ENCODE results near the gene NPDC1.

NPDC1 gene, protein sequence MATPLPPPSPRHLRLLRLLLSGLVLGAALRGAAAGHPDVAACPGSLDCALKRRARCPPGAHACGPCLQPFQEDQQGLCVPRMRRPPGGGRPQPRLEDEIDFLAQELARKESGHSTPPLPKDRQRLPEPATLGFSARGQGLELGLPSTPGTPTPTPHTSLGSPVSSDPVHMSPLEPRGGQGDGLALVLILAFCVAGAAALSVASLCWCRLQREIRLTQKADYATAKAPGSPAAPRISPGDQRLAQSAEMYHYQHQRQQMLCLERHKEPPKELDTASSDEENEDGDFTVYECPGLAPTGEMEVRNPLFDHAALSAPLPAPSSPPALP

DNA sequence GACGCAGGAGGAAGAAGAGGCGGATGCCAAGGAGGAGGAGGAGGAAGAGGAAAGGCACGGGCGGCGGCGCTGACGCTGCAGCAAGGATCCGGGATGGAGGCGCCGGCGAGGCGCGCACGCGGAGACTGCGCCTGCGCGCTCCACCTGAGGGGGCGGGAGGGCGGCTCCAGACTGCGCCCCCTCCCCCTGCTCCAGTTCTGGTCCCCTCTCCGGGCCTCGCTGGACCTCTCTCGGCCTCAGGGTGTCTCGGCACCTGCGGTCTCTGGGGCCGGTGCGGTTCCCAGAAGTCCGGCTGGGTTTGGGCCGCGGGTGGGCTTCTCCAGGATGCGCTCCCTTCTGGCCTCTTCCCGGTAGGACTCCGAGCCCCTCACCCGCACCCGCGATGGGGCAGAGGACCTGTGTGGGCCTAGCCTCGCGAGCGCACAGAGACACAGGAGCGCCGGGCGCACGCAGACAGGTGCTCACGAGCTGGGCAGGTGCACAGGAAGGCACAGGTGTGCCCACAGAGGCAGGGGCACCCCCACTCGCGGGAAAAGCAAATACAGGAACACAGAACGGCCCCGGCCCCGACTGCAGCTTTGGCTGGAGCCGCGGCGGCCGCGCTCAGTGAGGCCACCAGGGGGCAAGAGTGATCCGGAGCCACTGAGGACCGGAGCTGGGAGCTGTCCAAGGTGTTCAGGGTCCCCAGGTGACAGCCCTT lies at the start of gene NPDC1:
Gene NPDC1 (minus strand): TSS at position 90 of the 700 bp plus-strand sequence. CDS start 188 bp downstream, outside the sequence.
- peak; percentile 63 to 79 (median 75) for DNase-seq (ENCODE audit: low read depth in 3 of 3)

DNA sequence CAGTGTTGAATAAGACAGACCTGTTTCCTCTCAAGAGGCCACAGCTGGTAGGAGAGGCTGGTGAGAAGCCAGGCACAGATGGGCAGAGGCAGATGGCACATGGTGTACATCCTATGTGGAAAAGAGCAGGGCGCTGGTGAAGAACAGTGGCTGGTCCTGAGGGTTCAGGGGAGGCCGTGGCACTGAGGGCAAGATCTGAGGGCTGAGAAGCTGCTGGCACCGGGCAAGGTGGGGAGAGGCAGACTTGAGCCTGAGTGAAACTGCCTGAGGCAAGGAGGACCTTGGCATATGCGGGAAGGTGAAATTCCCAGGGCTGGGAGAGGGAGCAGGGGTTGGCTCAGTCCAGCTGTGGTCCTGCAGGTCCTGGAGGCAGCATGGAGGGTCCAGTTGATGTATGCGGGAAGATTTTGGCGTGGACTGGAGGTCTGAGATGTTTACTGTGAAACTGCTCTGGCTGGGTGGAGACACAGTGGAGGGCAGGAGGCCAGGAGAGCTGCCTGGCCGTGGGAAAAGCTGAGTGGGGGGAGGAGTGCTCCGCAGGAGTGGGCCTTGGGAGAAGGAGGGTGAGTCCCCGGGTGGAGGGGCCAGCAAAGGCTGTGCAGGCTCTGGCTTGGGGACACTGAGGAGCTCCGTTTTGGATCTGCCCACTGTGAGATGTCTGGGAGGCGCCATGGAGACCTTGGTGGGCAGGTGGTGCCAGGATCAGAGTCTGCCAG lies 43.4 kb upstream of the NPDC1 start:
- no peak for DNase-seq (ENCODE audit: low read depth in 3 of 3)

DNA sequence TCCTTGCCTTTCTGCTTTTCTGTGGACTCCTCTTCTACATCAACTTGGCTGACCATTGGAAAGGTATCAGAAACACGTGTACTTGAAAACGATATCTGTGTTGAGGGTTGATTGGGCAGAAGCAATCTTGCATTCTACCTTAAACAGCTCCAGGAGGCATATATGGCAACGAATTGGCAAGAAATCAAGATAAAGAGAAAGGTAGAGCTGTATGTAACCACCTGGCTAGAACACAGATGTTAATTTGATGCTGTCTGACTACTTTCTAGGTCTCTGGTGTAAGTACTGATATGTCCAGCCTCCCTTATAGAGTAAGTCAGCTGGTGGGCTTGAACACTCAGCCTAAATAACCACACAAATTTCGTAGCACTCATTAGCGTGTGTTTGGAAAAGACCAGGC lies 42.1 kb upstream of the NPDC1 start:
- DNase-seq (ENCODE audit: low read depth in 3 of 3), result no peak

DNA sequence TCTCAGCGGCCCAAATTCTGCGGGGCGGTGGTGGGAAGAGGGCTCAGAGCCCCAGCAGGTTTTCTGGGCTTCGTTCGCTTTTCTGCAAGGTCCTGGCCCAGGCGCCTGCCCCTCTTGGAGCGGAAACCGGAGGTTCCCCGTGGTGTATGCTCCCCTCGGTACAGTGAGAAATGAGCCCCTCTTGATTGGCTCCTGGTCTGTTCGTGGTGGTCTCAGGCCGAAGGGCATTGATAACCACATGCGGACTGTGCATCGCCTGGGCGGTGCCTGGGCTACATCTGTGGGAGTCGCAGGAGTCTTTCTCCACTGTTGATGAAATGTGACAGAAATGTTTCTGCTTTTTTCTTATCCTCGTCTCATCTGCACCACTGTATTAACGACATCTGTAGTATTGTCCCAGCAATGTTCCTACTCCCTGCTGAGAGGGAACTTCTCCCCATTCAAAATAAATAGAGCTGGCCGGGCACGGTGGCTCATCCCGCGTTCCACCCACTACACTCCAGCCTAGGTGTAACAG lies 41.5 kb upstream of the NPDC1 start:
- DNase-seq (ENCODE audit: low read depth in 3 of 3), result peak in 1 of 3 experiments; percentile 11

DNA sequence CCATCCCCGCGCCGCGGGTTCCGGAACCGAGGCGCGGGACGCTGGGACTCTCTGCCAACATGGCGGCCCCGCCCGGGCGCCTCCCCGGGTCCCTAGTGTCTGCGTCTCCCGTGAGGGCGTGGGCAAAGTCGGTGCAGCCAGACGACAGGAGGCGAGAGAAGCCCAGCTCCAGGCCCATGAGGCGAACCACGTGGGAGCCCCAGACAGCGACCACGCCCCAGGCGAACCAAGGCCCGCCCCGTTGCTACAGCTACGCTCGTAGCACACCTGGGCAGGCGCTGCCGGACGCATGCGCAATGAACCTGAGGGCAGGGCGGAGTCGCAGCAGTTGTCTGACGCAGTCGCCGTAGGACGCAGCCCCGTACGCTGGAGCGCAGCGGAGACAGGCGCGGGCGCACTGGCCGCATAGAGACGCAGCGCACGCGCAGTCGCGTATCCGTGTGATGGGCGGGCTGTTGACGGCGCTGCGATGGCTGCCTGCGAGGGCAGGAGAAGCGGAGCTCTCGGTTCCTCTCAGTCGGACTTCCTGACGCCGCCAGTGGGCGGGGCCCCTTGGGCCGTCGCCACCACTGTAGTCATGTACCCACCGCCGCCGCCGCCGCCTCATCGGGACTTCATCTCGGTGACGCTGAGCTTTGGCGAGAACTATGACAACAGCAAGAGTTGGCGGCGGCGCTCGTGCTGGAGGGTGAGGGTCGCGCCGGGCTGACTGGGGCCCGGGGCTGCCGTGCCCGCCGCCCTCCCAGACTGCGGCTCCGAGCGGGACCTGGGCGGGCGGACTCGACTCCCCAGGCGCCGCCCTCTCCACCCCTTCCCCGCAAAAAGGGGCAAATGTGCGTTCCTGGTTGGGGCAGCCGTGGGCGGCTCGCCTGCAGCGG lies 40.8 kb upstream of the NPDC1 start, which contains the start of gene MAN1B1:
Gene MAN1B1 (plus strand): TSS at position 455 of the 878 bp plus-strand sequence. CDS start 15 bp downstream, at position 470.
- peak; percentile 99 to 100 (median 100) for DNase-seq (ENCODE audit: low read depth in 3 of 3)

DNA sequence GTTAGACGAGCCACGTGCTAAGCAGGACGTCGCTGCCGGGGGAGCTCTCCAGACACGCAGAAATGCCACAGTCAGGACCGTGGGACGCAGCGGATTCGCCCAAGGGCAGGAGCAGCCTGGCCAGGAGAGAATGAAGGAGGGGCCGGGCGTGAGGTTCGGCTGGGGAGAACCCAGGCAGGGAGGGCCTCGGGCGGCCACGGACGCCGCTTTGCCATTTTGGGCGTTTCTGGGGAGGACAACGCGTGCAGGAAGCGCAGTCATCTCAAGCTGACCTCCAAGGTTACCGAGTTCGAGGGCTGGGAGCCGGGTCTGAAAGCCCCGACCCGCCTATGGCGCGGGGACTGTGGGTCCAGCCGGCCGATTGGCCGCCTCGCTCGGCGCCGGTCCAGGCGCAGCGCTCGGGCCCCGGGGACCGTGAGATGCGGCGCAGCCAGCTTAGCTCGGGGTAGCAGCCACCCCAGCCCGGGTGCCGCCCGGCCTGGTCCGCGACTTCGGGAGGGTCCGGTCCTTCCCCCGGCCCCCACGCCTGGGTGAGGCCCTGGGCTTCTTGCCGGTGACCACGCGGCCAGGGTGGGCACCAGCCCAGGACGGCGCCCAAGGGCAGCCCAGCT lies 40.0 kb upstream of the NPDC1 start:
- DNase-seq (ENCODE audit: low read depth in 3 of 3), result no peak

DNA sequence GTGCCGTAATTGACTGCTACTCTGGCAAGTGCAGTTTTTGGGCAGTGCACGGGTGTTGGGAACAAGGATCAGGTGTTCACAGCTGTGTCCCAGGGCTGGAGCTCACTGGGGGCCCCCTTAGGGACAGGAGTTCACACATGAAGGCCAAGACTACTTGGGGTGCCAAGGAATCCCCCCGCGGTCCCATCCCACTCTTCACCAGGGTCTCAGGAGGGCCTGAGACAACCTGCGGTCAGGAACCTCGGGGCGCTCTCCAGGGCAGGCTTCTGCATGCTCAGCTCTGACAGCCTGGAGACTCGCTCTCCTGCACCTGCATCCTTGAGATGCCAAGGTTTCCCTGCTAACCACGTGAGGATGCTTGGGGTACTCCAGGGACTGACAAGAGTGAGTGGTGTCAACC lies 38.5 kb upstream of the NPDC1 start:
- DNase-seq (ENCODE audit: low read depth in 3 of 3), result no peak

DNA sequence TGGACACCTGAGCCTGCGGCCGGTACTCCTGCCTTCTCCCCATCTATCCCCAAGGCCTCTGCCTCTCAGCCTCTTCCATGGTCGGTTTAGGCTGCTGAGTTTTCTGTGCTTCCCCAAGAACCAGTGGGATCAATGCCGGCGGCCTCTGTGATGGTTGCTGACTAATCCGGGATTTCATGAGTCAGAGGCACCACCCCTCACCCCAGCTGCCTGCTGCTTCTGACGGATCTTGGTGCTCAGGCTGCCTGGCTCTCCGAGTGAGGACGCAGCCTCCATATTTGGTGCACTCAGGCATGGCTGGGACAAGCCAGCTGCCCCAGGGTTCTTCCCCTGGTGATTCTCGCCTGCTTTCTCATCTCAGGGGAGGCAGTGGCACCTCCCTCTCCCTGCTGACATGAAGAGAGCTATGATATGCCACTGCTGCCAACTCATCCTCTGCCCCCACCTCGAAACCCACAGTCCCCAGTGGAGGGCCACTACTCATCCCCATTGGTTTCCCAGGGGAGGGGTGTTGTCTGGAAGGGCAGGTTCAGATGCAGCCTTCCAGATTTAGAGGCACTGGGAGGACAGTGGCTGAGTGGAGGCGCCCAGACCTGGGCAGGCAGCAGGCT lies 37.5 kb upstream of the NPDC1 start:
- no peak for DNase-seq (ENCODE audit: low read depth in 3 of 3)

DNA sequence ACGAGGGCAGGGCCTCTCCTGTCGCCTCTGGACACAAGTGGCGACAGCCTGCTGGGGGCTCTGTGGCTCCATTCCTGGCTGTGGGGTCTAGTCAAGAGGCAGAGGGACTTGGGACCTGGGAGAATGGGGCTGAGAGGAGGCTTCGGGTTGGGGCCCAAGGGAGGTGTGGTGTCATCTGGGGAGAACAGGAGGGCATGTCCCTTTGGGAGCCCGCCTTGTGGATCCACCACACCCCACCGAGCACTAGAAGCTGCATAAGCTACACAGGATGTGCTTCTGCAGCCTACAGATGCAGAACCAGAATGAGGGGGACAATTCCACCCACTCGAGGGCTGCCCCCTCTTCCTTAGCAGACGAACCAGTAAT lies 36.9 kb upstream of the NPDC1 start:
- DNase-seq (ENCODE audit: low read depth in 3 of 3), result no peak

DNA sequence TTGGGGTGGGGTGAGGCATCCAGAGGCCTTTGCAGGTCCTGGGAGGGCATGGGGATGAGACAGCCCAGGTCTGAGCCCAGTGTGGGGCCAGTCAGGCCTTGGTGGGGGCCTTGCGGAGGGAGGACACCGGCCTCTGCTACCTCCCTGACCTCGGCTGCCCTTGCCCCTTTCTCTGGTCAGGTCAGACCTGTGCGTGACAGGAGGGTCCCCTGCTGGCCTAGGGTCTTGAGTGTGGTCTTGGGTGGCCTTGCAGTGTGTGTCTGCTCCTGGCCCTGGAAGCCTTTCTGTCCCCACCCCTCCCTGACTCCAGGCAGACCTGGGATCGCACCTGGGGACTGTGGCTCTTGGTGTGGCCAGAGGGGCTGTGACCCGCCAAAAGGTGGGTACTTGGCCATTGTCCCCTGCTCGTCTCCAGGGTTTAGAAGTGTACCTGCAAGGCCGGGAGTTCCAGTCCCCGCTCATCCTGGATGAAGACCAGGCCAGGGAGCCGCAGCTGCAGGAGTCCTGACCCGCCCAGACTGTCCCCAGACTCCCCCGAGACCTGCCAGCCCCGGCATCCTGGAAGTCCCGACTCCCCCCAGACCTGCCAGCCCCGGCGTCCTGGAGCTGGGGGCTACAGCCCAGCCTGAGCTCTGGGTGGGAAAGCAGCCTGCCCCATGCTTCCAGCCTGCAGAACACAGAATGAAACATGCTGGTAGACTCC lies 36.4 kb upstream of the NPDC1 start:
- DNase-seq (ENCODE audit: low read depth in 3 of 3), result no peak

DNA sequence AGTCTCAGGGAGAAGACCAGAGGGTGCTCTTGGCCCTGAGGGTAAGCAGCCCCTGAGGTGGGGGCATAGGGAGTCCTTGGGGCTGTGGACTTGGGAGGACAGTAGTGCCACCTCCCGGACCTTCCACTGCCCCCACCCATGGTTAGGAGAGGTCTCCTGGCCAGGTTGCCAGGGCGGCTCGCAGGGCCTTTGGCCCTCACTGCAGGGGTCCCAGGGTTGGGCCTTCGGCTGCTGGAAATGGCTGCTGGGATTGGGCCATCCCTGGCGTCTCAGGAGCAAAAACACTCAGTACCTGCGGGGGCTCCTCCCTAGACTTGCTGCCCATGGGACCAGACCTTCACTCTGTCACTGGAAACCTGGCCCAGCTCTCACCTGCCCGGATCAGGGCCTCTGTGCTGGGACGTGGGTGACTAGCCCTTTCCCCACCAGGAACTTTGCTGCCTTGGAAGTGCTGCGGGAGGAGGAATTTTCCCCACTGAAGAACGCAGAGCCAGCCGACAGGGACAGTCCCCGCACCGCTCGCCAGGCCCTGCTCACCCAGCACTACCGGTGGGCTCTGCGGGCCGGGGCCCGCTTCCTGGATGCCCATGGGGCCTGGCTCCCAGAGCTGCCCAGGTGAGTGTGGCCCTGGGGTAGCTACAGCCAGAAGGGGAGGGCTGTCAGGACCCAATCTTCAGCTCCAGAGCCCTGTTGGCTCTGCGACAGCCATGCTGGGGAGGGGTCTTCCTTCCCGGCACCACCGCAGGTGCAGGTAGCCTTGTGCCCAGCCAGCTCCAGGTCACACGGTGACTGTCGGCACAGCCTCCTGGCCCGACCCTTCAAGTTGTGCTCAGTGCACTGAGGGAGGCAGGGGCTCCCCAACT lies 34.5 kb upstream of the NPDC1 start:
- DNase-seq (ENCODE audit: low read depth in 3 of 3), result no peak

DNA sequence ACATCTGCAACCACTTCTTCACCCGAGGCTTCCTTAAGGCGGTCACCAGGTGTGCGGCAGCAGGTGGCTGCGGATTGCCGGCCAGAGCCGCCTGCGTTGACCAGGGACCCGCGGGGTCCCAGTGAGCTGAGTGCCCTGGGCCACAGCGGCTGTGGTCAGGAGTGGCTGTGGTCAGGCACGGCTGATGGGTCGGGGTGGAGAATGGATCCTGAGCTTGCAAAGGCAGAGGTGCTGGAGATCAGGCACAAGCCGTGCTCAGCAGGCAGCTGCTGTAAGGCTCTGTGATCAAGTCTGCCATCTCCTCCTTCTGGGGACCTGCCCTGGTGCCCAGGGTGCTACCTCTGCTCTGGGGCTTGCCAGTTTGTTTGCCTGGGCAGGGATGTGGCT lies 33.4 kb upstream of the NPDC1 start:
- no peak for DNase-seq (ENCODE audit: low read depth in 3 of 3)

DNA sequence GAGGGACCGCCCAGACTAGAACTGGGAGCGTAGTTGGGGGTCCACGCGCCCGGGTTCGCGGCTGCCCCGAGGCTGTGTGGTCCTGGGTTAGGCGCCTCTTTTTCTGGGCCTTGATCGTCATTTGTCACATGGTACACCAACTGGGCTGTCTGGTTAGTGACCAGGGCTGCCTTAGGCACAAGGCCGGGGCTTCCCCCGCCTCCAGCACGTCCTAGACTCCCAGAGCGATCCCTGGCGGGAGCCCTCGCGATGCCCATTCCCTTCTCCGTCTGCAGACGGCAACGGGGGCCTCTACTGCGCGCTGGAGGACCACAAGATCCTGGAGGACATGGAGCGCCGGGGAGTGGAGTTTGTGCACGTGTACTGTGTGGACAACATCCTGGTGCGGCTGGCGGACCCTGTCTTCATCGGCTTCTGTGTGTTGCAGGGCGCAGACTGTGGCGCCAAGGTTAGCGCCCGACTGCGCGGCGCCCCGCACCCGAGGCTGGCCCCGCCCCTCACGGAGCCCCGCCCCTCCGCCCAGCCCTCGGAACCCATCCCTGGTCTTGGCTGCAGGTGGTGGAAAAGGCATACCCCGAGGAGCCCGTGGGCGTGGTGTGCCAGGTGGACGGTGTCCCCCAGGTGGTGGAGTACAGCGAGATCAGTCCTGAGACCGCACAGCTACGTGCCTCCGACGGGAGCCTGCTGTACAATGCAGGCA lies 32.9 kb upstream of the NPDC1 start:
- no peak for DNase-seq (ENCODE audit: low read depth in 3 of 3)

DNA sequence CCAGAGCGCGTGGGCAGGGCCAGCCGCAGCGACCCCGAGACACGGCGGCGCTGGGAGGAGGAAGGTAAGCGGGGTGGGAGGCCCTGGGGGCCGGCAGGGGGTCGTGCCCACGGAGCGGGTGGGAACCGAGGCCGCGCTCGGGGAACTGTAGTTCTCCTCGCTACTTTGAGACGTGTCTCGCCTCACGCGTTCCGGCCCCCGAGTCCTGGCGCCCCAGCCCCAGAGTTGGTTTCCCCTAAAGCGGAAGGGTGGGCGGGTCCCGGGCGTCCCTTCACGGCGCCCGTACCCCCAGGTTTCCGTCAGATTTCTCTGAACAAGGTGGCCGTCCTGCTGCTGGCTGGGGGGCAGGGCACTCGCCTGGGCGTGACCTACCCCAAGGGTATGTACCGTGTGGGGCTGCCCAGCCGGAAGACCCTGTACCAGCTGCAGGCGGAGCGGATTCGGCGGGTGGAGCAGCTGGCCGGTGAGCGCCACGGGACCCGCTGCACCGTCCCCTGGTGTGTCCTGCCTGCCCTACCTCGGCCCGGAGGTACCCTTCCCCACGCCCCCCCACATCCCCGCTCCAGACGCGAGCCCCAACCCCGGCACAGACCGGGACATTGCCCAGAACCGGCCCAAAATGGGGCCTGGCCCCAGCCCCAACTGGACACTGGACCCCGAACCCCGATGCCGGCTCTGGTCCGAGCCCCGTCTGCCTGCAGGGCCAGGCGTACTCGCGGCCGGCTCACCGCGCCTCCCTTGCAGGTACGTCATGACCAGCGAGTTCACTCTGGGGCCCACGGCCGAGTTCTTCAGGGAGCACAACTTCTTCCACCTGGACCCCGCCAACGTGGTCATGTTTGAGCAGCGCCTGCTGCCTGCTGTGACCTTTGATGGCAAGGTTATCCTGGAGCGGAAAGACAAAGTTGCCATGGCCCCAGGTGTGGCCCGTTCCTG lies 32.0 kb upstream of the NPDC1 start:
- peak in 1 of 3 experiments; percentile 49 for DNase-seq (ENCODE audit: low read depth in 3 of 3)

DNA sequence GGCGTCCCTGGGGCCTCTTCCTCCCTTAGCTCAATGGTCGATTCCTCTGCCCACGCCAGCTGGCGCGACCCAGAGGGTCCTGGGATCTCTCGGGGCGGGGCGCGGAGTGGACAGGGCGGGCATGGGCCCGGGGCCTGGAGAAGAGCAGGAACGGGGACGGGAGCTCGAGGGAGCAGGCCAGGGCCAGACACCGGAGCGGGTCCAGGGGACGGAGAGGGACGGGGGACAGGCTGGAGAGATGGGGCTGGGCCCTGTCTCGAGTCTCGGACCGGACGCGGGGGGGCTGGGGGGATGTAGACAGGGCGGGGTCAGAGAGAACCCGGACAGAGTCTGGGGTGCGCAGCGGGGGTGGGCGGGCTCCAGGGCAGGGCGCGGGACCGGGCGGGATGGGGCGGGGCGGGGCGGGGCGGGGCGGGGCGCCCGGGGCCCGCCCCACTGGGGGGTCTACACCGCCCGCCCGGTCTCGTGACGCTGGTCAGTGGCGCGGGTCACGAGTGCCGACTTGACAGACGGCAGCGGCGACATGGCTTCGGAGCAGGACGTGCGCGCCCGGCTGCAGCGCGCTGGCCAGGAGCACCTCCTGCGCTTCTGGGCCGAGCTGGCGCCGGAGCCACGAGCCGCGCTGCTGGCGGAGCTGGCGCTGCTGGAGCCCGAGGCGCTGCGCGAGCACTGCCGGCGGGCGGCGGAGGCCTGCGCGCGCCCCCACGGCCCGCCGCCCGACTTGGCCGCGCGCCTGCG lies 31.2 kb upstream of the NPDC1 start, which contains the start of gene UAP1L1:
Gene UAP1L1 (plus strand): TSS at position 508 of the 738 bp plus-strand sequence. CDS start 16 bp downstream, at position 524.
- DNase-seq (ENCODE audit: low read depth in 3 of 3), result peak in 2 of 3 experiments; percentile 21 to 54

DNA sequence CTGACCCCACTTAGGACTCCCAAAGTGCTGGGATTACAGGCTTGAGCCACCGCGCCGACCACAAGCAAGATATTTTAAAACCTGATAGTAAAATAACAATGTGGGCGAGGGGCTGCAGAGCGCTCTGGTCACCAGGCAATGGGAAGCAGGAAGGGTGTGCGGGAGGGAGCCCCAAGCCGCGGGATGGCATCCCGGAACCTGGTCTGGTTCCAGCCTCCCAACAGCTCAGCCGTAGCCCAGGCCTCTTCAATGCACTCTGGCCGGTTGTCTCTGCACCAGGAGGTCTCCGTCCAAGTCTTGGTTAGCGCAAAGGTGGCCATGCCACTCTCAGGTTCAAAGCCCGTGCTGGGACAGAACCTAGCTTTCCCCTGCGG lies 30.6 kb upstream of the NPDC1 start:
- DNase-seq (ENCODE audit: low read depth in 3 of 3), result no peak

Measured in stimulated activated CD4-positive, alpha-beta T cell treated with anti-CD3 and anti-CD28 coated beads, TNF-alpha, amount 100 ng/mL, for 24 hours (primary cell).